HG03354 (cell line): ENCODE results near the gene KIAA1549.

ENCODE experiments used
- ATAC-seq: cut with Tn5 transposase; IDR thresholded peaks from one replicate; pipeline ENCODE4 v1.9.1; 2021; ENCODE audit warnings: mild to moderate bottlenecking; ENCODE audit not compliant: unreplicated experiment, poor library complexity, severe bottlenecking

Gene KIAA1549

DNA sequence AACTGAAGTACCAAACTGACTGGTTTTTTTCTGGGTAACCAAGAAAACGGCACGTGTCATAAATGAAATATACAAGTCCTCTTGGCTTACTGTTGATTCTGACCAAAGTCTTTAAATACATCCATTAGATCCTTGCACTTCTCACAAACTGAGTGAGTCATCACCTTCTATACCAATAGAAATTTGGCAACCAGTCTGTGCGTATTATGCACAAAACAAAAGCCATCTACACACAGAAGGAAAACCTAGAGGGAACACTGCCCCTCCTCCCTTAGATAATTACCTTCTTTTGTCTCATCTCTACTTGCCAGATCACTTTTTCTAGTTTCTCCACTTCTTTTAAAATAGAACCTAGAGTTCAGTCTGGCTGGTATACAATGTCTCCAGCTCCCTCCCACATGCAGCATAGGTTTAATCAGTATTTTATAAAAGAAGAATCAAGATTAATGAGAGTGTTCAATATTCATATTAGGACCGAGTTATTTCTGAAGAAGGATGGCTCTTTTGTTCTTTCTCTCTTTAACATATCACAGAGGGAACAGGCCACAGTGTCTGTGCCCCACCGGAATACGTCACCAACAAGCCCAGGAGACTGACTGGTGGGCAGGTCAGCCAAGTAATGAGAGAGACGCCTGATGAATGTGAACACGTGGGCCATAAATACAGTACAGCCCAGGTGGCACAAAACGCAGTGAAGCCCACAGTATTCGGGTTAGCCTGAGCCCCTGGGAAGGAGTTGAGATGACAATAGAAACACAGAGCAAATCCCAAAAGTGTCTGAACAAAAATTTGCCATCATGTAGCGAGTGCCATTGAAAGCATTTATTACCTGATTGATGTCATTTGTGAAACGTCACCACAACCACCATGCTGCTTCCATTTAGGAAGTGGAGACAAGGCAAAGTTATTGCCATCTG is 91.3 kb downstream of the KIAA1549 start:
- no peak for ATAC-seq

DNA sequence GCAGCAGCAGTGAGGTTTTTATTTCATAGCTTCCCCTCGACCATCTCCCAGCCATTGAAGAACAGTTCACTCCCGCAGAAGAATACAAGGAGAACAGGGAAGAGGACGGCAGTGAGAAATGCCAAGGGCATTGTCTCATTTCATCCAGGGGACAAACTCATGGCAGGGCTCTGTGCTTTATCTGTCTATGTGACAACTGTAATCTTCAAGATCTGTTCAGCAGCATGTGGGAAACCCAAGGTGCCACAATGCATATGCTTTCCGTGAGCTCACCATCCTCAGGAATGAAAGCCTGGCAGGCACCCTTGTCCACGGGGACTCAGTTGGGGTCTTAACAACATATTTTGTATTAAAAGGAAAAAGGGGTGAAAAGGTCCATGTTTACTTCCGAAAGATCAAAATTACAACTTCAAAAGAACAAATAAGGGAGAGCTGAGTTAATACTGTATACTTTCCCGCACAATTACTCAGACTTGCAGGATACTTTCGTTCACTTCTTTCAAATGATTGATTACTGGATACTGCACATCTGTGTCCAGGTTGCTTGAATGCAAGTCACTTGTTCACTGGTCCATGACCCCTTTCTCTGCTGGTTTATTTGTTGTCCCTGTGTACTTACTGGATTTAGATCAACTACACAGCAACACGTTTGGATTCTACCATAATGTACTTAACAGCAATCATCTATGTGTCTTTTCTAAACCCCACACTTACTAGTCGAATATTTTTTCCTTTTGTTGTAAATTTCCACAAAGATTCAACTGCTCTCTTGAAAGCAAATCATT is 93.1 kb downstream of the KIAA1549 start:
- ATAC-seq = no peak

DNA sequence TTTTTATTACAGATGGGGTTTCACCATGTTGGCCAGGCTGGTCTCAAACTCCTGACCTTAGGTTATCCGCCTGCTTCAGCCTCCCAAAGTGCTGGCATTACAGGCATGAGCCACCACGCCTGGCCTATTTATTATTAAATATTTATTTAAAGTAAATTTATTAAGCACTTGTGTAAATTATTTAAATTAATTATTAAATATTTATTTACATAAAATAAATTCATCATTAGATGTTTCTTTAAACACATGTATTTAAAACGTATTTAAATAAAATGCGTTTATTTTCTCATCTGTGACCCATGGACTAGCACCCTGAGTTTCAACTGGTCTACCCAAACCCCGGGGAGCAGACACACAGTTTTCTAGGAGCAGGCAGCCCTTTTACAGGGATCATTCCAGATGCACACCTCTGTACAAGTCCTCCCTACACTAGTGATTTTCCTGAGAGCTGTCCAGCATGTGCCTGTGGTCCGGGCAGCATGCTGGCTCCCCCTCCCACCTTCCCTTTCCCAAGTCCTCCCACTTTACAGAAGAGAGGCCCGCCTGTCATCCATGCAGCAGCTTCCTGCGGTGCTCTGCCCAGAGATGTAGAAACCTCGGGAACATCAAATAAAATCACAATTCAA is 94.0 kb downstream of the KIAA1549 start:
- no peak for ATAC-seq

DNA sequence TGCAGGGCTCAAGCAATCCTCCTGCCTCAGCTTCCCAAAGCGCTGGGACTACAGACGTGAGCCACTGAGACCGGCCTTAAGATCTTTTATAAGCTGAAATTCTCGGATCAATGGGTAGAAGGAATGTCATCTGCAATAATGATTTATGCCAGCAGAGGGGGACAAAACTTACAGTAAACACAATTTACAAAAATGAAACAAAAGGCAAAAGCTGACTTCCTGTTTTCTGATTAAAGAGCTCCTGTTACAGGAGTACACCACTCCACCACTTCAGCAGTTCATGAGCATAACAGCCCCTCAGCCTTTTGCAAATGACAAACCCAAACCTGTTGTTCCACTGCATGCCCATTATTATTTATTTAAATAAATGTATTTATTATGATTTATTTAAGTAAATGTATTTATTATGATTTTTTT is 94.7 kb downstream of the KIAA1549 start:
- peak; percentile 92 for ATAC-seq

DNA sequence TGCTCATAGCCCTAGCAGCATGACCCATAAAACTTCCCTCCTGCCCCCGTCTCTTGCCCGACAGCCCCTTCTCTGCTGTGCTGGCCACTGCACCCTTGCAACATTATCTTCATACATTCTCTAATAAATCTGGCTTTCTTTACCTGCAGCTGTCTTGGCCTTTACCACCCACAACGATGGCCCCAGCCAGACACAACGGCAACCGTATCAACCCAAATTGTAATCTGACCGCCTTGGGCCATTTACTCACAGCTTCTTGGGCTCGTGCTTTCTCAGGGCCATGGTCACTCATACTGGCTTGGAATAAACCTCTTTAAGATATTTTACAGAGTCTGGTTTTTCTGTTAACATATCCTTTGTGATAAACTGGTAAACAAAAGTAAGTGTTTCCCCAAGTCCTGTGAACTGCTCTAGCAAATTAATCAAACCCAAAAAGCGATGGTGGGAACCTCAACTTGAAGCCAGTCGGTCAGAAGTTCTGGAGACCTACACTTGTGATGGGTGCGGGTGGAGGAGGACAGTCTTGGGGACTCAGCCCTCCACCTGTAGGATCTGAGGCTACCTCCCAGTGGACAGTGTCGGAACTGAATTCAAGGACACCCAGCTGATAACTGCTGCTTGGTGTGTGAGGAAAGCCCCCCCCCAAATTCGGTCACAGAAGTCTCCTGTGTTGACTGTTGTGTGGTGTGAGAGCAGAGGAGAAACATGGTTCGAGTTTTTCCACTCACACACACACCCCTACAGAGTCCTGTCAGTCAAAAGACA is 95.6 kb downstream of the KIAA1549 start:
- no peak for ATAC-seq

DNA sequence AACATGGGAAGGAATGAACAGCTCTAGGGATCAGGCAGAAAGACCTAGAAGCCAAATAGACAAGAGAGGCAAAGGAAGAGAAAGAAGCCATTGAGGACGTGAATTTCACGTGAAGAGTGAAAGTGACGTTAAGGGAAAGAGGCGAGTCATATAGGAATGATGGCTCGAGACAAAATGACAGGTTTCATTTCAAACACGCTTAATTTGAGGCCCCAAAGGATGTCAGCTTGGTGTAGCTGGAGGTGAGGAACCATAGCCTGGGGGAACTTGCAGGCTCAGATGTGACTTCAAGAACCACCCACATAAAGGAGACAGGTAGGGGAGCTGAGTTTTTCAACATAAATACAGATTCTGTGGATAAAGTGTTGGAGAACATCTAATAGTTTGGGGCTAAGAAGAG is 98.9 kb downstream of the KIAA1549 start:
- no peak for ATAC-seq

DNA sequence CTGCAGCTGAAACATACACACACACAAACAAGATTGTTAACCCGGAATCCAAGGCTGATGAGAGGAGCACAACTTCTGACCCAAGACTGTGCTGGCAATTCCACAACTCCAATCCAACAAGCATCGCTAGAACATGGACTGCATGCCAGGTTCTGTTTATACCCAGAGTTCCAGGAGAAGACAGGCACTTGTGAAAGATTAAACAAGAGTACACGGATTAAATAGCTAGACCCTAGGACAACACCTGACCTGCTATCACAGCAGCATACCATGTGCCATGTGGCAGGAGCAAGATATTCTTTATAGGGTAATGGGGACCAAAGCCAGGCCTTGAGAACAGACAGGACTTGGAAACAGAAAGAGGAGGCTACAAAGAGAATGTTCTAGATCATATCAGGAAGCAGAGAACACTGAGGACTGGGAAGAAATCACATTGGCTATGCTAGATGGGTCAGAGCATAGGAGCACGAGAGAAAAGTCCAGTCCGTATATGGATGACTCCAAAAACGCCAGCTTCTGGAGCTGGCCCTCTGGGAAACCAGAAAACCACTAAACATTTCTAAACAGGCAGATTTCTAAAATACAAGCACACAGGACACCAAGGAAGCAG is 99.5 kb downstream of the KIAA1549 start:
- no peak for ATAC-seq

DNA sequence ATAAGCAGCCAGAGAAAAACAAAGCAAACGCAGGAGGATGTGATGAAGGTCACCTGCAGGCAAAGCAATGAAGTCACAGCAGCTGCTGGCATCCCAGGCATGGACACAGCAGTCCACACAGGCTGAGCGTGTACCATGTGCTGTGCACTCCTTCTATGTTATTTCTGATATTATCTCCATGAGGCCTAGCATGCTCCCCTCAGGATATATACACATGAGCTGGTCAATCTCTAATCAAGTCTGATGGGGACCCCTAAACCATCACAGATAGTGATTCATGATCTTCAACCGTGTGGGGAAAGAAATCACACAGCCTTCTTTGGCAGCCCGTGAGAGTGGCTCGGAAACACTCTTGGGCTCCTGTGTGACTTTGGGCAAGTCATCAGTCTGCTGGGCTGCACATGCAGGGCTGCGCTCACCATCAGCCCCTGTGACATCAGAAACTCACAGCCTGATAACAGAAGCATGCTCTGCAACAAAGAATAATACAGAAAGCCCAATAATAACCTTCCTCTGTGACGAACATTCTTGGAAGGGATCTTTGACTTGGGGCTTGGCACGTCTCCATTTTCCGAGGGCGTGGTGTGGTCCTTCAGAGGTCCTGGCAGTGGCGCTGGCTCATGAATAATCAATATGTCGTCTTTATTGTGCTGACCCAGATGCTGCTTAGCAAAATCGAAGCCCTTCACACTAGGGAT is 100.2 kb downstream of the KIAA1549 start:
- no peak for ATAC-seq

DNA sequence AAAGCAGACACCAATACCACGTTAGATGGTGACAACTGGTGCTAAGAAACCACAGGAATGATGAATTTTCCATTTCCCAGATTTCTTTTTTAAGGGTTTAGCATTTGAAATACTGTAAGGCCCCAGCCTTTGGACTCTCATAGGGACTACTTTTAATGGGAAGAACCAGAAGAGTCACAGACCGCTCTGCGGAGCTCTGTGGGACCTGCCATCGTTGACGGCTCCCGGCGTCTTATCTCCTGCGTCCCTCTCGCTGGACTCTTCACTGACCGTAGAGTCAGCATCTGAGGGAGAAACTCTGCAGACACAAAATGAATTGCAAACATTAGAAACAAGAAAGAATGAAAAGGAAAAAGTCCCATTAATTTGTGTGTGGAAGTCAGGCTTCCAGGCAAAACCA is 101.8 kb downstream of the KIAA1549 start:
- ATAC-seq = no peak

DNA sequence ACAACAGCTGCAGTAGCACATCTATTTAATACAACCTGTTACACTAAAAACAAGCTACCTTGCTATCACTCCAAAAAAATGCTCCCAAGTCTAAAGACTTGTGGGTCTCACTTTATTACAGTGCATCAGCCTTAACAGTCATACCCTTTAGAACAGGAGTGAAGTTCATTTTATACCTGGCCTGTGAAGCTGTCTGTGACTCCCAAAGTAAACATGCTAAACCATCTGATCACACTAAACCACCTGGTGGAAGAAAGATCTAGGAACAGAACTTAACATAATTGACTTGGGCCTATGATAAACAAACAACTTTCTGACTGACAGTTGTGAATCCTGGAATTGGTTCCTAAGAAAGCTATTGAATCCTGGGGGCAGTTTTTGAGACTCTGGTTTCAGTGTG is 102.3 kb downstream of the KIAA1549 start:
- ATAC-seq = no peak

DNA sequence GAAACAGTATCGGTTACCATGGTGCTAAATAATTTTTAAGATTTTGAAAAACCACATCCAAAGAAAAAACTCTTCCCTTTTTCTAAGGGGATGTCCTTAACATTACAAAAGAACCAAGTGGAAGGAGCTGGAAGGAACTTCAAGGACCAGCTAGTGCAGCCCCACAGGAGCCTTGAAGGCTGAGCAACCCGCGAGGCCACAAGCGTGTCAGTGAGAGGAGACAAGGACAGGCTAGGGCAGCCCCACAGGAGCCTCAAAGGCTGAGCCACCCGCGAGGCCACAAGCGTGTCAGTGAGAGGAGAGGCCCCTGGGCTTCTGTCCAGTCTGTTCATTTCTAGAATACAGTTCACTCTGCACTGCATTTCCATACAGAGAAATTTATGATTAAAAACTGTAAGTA is 103.1 kb downstream of the KIAA1549 start:
- no peak for ATAC-seq

DNA sequence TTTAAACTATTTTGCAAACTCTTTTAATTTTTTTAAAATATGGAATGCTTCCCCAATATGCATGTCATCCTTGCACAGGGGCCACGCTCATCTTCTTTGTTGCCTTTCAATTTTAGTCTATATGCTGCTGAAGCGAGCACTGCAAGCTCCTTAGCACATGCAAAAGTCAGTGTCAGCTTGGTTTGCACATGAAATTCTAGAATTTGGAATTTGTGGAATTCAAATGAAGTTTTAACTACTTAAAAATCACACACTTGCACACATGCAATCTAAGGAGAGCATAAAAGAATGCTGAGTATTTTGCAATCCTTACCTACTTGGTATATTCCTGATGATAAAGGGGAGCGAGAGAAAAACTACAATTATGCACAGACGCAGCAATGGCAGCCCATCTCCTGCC is 104.9 kb downstream of the KIAA1549 start:
- no peak for ATAC-seq

DNA sequence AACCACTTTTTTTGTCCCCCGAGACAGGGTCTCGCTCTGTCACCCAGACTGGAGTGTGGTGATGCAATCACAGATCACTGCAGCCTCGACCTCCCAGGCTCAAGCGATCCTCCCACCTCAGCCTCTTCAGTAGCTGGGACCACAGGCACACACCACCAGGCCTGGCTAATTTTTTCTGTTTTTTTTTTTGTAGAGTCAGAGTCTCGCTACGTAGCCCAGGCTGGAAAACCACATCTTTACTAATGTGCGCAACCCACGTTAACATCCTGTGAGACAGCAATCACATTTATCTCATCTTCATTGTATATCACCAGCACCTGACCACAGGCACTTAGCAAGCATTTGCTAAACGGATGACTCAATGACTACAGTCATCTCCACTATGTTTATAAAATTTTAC is 105.4 kb downstream of the KIAA1549 start:
- ATAC-seq = no peak

DNA sequence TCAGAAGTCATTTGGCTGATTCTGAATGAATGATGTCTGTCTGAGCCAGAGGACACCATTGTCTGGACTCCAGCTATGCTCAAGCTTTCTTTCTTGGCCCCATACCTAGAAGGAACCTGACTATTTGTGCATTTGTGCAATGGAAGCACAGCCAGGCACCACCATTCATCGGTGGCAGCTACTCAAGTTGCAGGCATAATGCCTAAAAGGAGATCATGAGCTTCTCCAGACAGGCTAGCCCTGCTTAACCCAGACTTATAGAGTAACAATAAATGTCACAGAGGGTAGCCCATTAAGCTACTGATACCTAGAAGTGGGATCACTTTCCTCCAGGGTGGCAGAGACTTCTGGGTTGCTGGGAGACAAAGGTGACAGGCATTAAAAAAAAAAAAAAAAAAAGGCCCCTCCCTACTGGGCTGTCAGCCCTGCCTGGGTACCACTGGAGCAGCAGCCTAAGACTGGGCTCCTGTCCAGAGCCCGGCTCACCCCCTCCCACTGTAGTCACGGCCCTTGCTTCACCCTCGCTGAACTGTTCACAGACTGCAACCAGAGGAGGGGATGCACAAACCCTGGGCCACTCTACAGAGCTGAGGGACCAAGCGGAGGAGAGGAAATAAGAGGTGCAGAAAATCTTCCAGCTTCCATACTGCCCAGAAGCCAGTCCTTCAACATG is 107.8 kb downstream of the KIAA1549 start:
- ATAC-seq = no peak

DNA sequence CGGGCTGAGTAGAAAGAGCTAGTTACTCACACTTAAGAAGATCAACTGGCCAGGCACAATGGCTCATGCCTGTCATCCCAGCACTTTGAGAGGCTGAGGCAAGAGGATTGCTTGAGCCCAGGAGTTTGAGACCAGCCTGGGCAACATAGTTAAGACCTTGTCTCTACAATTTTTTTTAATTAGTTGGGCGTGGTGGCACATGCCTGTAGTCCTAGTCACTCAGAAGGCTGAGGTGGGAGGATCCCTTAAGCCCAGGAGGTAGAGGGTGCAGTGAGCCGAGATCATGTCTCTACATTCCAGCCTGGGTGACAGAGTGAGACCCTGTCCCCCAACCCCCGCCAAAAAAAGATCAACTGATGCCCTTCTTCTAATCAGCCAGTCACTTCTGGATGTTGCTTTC is 108.6 kb downstream of the KIAA1549 start:
- ATAC-seq = no peak

DNA sequence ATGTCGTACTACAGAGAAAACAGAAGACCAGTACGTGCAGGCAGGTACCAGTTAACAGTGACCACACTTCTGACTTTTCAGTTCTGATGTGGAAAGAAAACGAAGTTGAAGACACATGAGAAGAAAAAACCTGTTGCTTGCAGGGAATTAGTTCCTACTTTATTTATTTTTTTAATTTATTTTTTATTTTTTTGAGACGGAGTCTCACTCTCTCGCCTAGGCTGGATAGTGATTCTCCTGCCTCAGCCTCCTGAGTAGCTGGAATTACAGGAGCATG is 109.4 kb downstream of the KIAA1549 start:
- no peak for ATAC-seq

DNA sequence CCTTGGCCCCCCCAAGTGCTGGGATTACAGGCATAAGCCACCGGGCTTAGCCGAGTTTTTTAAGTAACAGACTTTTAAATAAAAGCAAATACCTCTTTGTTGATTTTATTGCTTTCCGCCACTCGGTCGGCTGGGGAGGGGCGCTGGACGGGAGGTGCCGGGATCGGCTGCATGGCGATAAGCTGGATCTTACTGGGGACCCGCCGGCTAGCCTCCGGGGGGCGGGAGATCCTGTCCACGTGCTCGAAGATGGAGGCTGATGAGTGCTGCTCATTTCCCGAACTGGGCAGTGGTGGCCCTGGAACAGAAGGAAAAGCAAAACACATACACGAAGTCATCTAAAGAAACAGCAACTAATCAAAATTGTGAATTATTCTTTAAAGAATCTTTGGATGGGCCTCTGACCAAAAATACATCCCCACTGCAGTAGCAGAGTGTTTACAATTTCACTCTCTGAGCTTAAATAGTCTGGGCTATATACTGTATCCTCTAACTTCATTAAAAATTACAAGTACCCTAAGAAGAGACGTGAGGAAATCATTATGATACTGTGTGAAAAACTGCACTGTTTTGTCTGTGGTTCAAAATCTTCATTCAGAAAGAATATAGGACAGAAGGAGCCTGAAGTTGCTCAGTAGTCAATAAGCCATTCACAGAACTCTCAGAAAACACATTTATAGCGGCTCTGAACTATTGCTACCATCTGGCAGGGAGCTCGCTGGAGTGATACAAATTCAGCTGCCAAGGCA is 110.0 kb downstream of the KIAA1549 start:
- ATAC-seq = no peak

DNA sequence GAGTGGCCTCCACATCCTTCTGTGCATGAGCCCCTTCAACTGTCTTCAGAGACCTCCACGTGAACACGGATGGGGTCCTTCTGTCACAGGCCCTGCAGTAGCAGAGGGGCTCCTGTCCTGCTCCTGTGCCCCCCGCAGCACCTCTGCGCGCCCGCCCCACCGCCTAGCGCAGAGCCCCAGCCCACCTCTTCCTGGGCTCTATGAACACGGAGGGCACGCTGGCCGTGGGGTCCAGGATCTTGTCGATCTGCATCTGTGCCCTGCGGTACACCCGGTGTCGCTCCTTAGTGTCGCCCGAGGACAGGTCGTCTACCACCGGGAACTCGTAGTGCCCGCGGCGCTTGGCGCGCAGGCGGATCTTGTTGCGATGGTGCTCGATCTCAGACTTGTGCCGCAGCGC is 111.8 kb downstream of the KIAA1549 start:
- ATAC-seq = no peak
